Gastroesophageal sphincter (tissue), 3 donors: ENCODE measurements around the gene SDF4.

Experiments
- EP300 ChIP-seq: sonication (generic); formaldehyde crosslinking; IDR thresholded peaks from one replicate; pipeline ENCODE4 v1.6.1; 2017; ENCODE audit warnings: antibody characterized with exemption, mild to moderate bottlenecking
- POLR2A ChIP-seq, 2 donors: fragments of 450-650 bp; IDR thresholded peaks; one replicate each; pipeline ENCODE4 v1.6.1; 2017; ENCODE audit warnings: antibody characterized with exemption in 2 of 2, mild to moderate bottlenecking in 2 of 2, moderate library complexity in 1 of 2
- POLR2AphosphoS5 ChIP-seq: sonication (generic); formaldehyde crosslinking; IDR thresholded peaks from one replicate; pipeline ENCODE4 v1.6.1; 2017; ENCODE audit warnings: antibody characterized with exemption
- TF ChIP-seq, protein P1 (sequence below), 4 experiments: fragments of 200-600 bp in 2 of 4; fragments of 450-650 bp in 2 of 4; sonication (generic) in 1 of 4; IDR thresholded peaks; one replicate each; pipeline ENCODE4 v1.5.1; 2017 to 2019; ENCODE audit warnings: antibody characterized with exemption in 4 of 4, mild to moderate bottlenecking in 2 of 4, moderate library complexity in 2 of 4

DNA sequence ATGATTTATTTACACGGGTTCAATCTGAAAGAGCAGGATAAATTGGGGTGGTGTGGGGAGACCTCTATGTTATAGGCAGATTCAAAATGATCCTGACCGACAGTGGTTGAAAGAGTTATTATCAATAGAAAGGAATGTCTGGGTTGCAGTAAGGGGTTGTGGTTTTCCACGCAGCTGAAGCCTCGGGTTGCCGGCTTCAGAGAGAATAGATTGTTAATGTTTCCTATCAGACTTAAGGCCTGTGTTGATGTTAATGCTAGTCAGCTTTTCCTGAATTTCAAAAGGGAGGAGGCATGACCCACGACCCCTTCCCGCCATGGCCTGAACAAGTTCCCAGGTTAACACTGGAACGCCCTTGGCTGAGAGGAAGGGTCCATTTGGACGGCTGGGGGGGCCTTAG, 44.0 kb upstream of the SDF4 start:
- TF ChIP-seq, protein P1, sequence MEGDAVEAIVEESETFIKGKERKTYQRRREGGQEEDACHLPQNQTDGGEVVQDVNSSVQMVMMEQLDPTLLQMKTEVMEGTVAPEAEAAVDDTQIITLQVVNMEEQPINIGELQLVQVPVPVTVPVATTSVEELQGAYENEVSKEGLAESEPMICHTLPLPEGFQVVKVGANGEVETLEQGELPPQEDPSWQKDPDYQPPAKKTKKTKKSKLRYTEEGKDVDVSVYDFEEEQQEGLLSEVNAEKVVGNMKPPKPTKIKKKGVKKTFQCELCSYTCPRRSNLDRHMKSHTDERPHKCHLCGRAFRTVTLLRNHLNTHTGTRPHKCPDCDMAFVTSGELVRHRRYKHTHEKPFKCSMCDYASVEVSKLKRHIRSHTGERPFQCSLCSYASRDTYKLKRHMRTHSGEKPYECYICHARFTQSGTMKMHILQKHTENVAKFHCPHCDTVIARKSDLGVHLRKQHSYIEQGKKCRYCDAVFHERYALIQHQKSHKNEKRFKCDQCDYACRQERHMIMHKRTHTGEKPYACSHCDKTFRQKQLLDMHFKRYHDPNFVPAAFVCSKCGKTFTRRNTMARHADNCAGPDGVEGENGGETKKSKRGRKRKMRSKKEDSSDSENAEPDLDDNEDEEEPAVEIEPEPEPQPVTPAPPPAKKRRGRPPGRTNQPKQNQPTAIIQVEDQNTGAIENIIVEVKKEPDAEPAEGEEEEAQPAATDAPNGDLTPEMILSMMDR (IDR thresholded peaks at IDR 0.05) = no peak
- TF ChIP-seq POLR2AphosphoS5 = no peak
- TF ChIP-seq EP300 = no peak
- no peak for TF ChIP-seq POLR2A (IDR thresholded peaks at IDR 0.05)
